Suprapubic skin (tissue), 3 donors: ENCODE data around the gene DTX3L.

Experiments
- POLR2A ChIP-seq, 2 donors: fragments of 450-650 bp; IDR thresholded peaks; one replicate each; pipeline ENCODE4 v1.6.1; 2017; ENCODE audit warnings: antibody characterized with exemption in 2 of 2, mild to moderate bottlenecking in 2 of 2, moderate library complexity in 2 of 2
- TF ChIP-seq, protein P1 (sequence below), 2 donors: fragments of 200-600 bp in 1 of 2; fragments of 450-650 bp in 1 of 2; sonication (generic) in 1 of 2; IDR thresholded peaks; one replicate each; pipeline ENCODE4 v1.5.1; 2016 to 2019; ENCODE audit warnings: antibody characterized with exemption in 2 of 2, mild to moderate bottlenecking in 1 of 2, moderate library complexity in 1 of 2

DNA sequence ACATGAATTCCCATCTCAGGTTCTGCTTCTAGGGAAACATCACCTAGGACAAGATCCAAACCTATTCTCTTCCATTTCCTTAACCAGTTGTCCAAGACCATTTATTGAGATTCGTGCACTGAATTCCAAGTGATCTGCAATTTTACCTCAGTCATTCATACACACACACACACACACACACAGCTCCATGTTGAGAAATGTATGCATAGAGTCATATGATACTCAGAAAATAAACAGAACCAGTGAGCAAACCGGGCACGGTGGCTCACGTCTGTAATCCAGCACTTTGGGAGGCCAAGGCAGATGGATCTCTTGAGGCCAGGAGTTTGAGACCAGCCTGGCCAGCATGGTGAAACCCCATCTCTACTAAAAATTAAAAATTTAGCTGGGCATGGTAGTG lies 43.3 kb upstream of the DTX3L start:
- TF ChIP-seq POLR2A (IDR thresholded peaks at IDR 0.05): no peak
- TF ChIP-seq, protein P1, sequence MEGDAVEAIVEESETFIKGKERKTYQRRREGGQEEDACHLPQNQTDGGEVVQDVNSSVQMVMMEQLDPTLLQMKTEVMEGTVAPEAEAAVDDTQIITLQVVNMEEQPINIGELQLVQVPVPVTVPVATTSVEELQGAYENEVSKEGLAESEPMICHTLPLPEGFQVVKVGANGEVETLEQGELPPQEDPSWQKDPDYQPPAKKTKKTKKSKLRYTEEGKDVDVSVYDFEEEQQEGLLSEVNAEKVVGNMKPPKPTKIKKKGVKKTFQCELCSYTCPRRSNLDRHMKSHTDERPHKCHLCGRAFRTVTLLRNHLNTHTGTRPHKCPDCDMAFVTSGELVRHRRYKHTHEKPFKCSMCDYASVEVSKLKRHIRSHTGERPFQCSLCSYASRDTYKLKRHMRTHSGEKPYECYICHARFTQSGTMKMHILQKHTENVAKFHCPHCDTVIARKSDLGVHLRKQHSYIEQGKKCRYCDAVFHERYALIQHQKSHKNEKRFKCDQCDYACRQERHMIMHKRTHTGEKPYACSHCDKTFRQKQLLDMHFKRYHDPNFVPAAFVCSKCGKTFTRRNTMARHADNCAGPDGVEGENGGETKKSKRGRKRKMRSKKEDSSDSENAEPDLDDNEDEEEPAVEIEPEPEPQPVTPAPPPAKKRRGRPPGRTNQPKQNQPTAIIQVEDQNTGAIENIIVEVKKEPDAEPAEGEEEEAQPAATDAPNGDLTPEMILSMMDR (IDR thresholded peaks at IDR 0.05): no peak
